HEK293T (cell line): ENCODE results near the gene SLC6A16.
"Not testable (repeated sequence)": the region's sequence is repeated elsewhere in the genome, so short reads cannot be mapped to it uniquely, and the experiment has no call there.

Experiments used
- ARNT ChIP-seq: fragments of 450-650 bp; IDR thresholded peaks from 2 replicates; pipeline ENCODE4 v1.6.1; 2017; ENCODE audit warnings: mild to moderate bottlenecking
- BHLHE40 ChIP-seq: fragments of 450-650 bp; IDR thresholded peaks from 2 replicates; pipeline ENCODE4 v1.6.1; 2016; ENCODE audit warnings: mild to moderate bottlenecking, moderate library complexity, borderline replicate concordance
- ELF4 ChIP-seq: fragments of 450-650 bp; IDR thresholded peaks from 2 replicates; pipeline ENCODE4 v1.6.1; 2017; ENCODE audit warnings: antibody characterized with exemption
- FOXA1 ChIP-seq: fragments of 450-650 bp; IDR thresholded peaks from 2 replicates; pipeline ENCODE4 v1.6.1; 2016; ENCODE audit warnings: mild to moderate bottlenecking
- FOXK2 ChIP-seq: fragments of 450-650 bp; IDR thresholded peaks from 2 replicates; pipeline ENCODE4 v1.6.1; 2016; ENCODE audit warnings: mild to moderate bottlenecking
- FOXM1 ChIP-seq: fragments of 450-650 bp; IDR thresholded peaks from 2 replicates; pipeline ENCODE4 v1.6.1; 2017; ENCODE audit warnings: mild to moderate bottlenecking, borderline replicate concordance
- HDGF ChIP-seq: fragments of 450-650 bp; IDR thresholded peaks from 2 replicates; pipeline ENCODE4 v1.6.1; 2017; ENCODE audit warnings: antibody characterized with exemption, borderline replicate concordance
- L3MBTL2 ChIP-seq: fragments of 450-650 bp; conservative IDR thresholded peaks from 2 replicates; pipeline ENCODE4 v1.6.1; 2016; ENCODE audit warnings: mild to moderate bottlenecking
- LEF1 ChIP-seq: fragments of 450-650 bp; IDR thresholded peaks from 2 replicates; pipeline ENCODE4 v1.6.1; 2017; ENCODE audit warnings: mild to moderate bottlenecking, borderline replicate concordance
- NFRKB ChIP-seq: fragments of 450-650 bp; IDR thresholded peaks from 2 replicates; pipeline ENCODE4 v1.6.1; 2016; ENCODE audit warnings: mild to moderate bottlenecking, moderate library complexity
- SP1 ChIP-seq: fragments of 450-650 bp; IDR thresholded peaks from 2 replicates; pipeline ENCODE4 v1.6.1; 2017
- SUZ12 ChIP-seq: fragments of 450-650 bp; IDR thresholded peaks from 2 replicates; pipeline ENCODE4 v1.6.1; 2016; ENCODE audit warnings: mild to moderate bottlenecking
- TARDBP ChIP-seq: fragments of 450-650 bp; IDR thresholded peaks from 2 replicates; pipeline ENCODE4 v1.6.1; 2016
- TF ChIP-seq, protein P1 (sequence below): fragments of 450-650 bp; IDR thresholded peaks from 2 replicates; pipeline ENCODE4 v1.6.1; 2016

DNA sequence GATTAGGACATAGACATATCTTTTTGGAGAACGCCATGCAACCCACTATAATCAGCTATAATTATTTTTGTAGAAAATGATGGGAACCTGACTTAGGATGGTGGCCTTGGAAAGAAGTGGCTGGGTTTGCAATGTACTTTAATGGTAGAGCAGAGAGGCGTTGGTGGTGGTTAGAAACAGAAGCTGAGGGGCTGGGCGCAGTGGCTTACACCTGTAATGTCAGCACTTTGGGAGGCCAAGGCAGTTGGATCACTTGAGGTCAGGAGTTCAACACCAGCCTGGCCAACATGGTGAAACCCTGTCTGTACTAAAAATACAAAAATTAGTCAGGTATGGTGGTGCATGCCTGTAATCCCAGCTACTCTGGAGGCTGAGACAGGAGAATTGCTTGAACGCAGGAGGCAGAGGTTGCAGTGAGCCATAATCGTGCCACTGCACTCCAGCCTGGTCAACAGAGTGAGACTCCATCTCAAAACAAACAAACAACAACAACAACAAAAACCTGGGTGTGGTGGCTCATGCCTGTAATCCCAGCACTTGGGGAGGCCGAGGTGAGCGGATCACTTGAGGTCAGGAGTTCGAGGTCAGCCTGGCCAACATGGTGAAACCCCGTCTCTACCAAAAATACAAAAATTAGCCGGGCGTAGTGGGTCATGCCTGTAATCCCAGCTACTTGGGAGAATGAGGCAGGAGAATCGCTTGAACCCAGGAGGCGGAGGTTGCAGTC is 7.9 kb upstream of the SLC6A16 start:
- TF ChIP-seq SUZ12, TARDBP, LEF1, NFRKB, FOXK2, FOXM1, L3MBTL2, HDGF, SP1, BHLHE40, ARNT, ELF4, FOXA1: not testable (repeated sequence)
- TF ChIP-seq, protein P1, sequence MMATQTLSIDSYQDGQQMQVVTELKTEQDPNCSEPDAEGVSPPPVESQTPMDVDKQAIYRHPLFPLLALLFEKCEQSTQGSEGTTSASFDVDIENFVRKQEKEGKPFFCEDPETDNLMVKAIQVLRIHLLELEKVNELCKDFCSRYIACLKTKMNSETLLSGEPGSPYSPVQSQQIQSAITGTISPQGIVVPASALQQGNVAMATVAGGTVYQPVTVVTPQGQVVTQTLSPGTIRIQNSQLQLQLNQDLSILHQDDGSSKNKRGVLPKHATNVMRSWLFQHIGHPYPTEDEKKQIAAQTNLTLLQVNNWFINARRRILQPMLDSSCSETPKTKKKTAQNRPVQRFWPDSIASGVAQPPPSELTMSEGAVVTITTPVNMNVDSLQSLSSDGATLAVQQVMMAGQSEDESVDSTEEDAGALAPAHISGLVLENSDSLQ: not testable (repeated sequence)
